DOHH2 (cell line): ENCODE measurements around the gene PCBP3.

Experiments
- H3F3A ChIP-seq: fragments of 200-600 bp; sonication (generic), shearing (Covaris generic); 2 replicates; pipeline ENCODE4 v1.6.0; 2016; ENCODE audit warnings: antibody characterized with exemption, mild to moderate bottlenecking; ENCODE audit not compliant: control insufficient read depth, insufficient read depth
- H3K27ac ChIP-seq: fragments of 200-600 bp; sonication (generic); 2 replicates; pipeline ENCODE4 v1.5.1; 2014; ENCODE audit warnings: low read depth, mild to moderate bottlenecking, low read length, moderate library complexity
- H3K27me3 ChIP-seq: fragments of 200-600 bp; sonication (generic); 2 replicates; pipeline ENCODE4 v1.6.1; 2014; ENCODE audit warnings: mild to moderate bottlenecking, low read length, mixed read lengths; ENCODE audit not compliant: control insufficient read depth
- H3K36me3 ChIP-seq: fragments of 200-600 bp; sonication (generic); 2 replicates; pipeline ENCODE4 v1.6.1; 2014; ENCODE audit warnings: mild to moderate bottlenecking, low read length, moderate library complexity, mixed read lengths; ENCODE audit not compliant: control insufficient read depth
- H3K4me1 ChIP-seq: fragments of 200-600 bp; sonication (generic); 2 replicates; pipeline ENCODE4 v1.6.1; 2014; ENCODE audit warnings: mild to moderate bottlenecking, low read length, mixed read lengths; ENCODE audit not compliant: control insufficient read depth
- H3K4me2 ChIP-seq: fragments of 200-600 bp; sonication (generic); 2 replicates; pipeline ENCODE4 v1.6.0; 2014; ENCODE audit warnings: mild to moderate bottlenecking, low read length, moderate library complexity
- H3K4me3 ChIP-seq: fragments of 200-600 bp; sonication (generic); 2 replicates; pipeline ENCODE4 v1.5.1; 2014; ENCODE audit warnings: mild to moderate bottlenecking, low read length, mixed read lengths
- H3K79me2 ChIP-seq: fragments of 200-600 bp; sonication (generic); 2 replicates; pipeline ENCODE4 v1.6.1; 2014; ENCODE audit warnings: mild to moderate bottlenecking, low read length, mixed read lengths; ENCODE audit not compliant: control insufficient read depth
- H3K9me2 ChIP-seq: fragments of 200-600 bp; sonication (generic); replicated peaks from 2 replicates; pipeline ENCODE4 v1.6.1; 2014; ENCODE audit warnings: mild to moderate bottlenecking, low read length, mixed read lengths; ENCODE audit not compliant: control insufficient read depth
- H3K9me3 ChIP-seq: fragments of 200-600 bp; sonication (generic); 2 replicates; pipeline ENCODE4 v1.6.1; 2014; ENCODE audit warnings: antibody characterized with exemption, low read length, mixed read lengths; ENCODE audit not compliant: control insufficient read depth, insufficient read depth
- H4K20me1 ChIP-seq: fragments of 200-600 bp; sonication (generic); 2 replicates; pipeline ENCODE4 v1.6.0; 2014; ENCODE audit warnings: low read depth, mild to moderate bottlenecking, antibody characterized with exemption, low read length, moderate library complexity; ENCODE audit not compliant: control insufficient read depth, insufficient read depth
- EZH2phosphoT487 ChIP-seq: fragments of 200-600 bp; sonication (generic); IDR thresholded peaks from 2 replicates; pipeline ENCODE4 v1.6.1; 2017; ENCODE audit warnings: borderline replicate concordance, mild to moderate bottlenecking, antibody characterized with exemption, low read length, moderate library complexity, mixed read lengths
- TF ChIP-seq, protein P1 (sequence below): fragments of 200-600 bp; sonication (generic); IDR thresholded peaks from one replicate; pipeline ENCODE4 v1.5.1; 2014; ENCODE audit warnings: antibody characterized with exemption, mild to moderate bottlenecking, low read depth, low read length; ENCODE audit not compliant: poor library complexity, severe bottlenecking

The PCBP3 gene

DNA sequence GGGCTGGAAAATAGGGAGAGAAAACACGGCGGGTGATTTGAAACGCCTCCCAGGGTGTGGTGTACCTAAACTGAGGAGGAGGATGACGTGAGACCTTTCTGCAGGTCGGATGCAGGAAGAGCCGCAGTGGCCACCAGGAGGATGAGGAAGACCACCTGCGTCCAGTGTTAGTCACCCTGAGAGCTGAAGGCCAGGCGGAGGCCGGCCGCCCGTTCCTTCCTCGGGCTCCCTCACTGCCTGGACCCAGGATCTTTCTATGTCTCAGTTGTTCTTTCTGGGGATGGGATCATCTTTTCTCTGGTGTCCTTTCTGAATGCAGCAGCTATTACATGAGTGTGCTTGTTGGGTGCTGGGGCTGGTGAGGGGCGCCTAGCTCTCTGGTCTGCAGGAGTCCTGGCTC lies 263.3 kb downstream of the PCBP3 start:
- H3K4me3 ChIP-seq = no peak overlapping the region
- H3K79me2 ChIP-seq = no peaks in the 10 kb centered on the region
- no peaks in the 10 kb centered on the region for H4K20me1 ChIP-seq
- H3K27me3 ChIP-seq = no peaks in the 10 kb centered on the region
- no peaks in the 10 kb centered on the region for H3K4me1 ChIP-seq
- no peaks in the 10 kb centered on the region for H3K9me3 ChIP-seq
- H3K27ac ChIP-seq = no peak overlapping the region
- H3K9me2 ChIP-seq = no peaks in the 10 kb centered on the region
- TF ChIP-seq, protein P1, sequence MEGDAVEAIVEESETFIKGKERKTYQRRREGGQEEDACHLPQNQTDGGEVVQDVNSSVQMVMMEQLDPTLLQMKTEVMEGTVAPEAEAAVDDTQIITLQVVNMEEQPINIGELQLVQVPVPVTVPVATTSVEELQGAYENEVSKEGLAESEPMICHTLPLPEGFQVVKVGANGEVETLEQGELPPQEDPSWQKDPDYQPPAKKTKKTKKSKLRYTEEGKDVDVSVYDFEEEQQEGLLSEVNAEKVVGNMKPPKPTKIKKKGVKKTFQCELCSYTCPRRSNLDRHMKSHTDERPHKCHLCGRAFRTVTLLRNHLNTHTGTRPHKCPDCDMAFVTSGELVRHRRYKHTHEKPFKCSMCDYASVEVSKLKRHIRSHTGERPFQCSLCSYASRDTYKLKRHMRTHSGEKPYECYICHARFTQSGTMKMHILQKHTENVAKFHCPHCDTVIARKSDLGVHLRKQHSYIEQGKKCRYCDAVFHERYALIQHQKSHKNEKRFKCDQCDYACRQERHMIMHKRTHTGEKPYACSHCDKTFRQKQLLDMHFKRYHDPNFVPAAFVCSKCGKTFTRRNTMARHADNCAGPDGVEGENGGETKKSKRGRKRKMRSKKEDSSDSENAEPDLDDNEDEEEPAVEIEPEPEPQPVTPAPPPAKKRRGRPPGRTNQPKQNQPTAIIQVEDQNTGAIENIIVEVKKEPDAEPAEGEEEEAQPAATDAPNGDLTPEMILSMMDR = no peak
- no peak for TF ChIP-seq EZH2phosphoT487
- no peaks in the 10 kb centered on the region for H3K36me3 ChIP-seq
- H3F3A ChIP-seq = no peaks in the 10 kb centered on the region
- H3K4me2 ChIP-seq = no peak overlapping the region

DNA sequence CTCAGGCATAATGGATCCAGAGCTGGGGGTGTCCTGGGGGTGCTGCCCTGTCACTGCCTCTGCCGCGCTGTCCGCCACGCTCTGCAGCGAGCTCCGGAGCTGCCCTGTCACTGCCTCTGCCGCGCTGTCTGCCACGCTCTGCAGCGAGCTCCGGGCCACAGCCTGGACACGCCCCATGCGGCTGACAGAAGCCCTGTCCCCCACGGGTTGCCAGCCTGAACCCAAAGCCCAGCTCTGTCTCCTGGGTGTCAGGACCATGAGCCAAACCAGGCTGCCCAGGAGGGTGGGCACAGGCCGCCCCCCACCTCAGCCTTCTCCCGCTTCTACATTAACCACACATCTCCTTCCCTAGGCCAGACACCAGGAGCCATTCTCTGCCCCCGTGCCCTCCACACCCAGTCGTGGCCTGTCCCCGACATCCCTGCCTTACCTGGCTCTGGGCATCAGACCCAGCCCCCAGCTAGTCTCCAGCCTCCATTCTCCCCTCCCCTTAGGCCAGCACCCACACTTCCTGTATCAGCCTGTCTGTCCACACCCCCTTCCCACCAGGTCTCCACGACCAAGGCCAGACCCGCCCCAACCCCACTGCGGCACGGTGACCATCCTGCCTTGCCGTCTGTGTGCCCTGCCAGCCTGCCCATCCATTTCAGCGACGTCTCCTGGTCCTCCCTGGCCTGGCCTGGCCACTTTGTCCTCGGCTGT lies 265.2 kb downstream of the PCBP3 start:
- TF ChIP-seq, protein P1 = no peak
- TF ChIP-seq EZH2phosphoT487 = no peak
- H3K9me2 ChIP-seq = no peaks in the 10 kb centered on the region
- no peaks in the 10 kb centered on the region for H3K27me3 ChIP-seq

DNA sequence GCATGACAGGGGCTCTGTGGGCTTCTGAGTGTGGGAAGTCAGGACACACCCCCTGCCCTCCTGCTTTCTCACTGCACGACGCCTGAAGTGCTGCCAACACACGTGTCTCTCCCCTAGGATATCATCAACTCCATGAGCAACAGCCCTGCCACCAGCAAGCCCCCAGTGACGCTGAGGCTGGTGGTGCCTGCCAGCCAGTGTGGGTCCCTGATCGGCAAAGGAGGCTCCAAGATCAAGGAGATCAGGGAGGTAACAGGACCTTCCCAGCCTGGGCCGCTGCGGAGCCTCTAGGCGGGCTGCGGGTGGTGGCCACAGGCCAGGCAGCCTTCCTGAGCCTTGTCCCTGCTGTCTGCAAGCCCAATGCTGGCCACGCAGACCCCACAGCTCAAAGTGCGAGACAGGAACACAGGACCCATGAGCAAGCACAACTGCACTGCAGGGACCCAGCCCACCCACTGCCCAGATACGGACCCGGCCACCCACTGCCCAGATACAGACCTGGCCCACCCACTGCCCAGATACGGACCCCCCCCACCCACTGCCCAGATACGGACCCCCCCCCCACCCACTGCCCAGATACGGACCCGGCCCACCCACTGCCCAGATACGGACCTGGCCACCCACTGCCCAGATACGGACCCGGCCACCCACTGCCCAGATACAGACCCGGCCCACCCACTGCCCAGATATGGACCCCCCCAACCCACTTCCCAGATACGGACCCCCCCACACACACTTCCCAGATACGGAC lies 265.9 kb downstream of the PCBP3 start:
- Histone ChIP-seq H3K36me3 (no peaks in the 10 kb centered on the region), H3K4me1 (no peaks in the 10 kb centered on the region), H4K20me1 (no peaks in the 10 kb centered on the region), H3F3A (no peaks in the 10 kb centered on the region), H3K9me3 (no peaks in the 10 kb centered on the region), H3K4me3 (no peak overlapping the region), H3K27me3 (no peaks in the 10 kb centered on the region), H3K9me2 (no peaks in the 10 kb centered on the region), H3K79me2 (no peaks in the 10 kb centered on the region), H3K27ac (no peak overlapping the region), H3K4me2 (no peak overlapping the region)
- TF ChIP-seq EZH2phosphoT487 = no peak
- TF ChIP-seq, protein P1 = no peak

More for the DNA sequence above, 265.2 kb downstream of the PCBP3 start:
- H3K4me2 ChIP-seq = no peak overlapping the region
- H3F3A ChIP-seq = no peaks in the 10 kb centered on the region
- no peaks in the 10 kb centered on the region for H4K20me1 ChIP-seq
- no peaks in the 10 kb centered on the region for H3K4me1 ChIP-seq
- H3K27ac ChIP-seq = no peak overlapping the region
- no peak overlapping the region for H3K4me3 ChIP-seq
- H3K79me2 ChIP-seq = no peaks in the 10 kb centered on the region
- H3K36me3 ChIP-seq = no peaks in the 10 kb centered on the region
- H3K9me3 ChIP-seq = no peaks in the 10 kb centered on the region
